ENCODE measurements around the gene CROCC2. TPM values are rescaled to one million over a fixed set of nuclear protein-coding genes. Genes with fewer than 3 reads are reported as not detected.

The CROCC2 gene
- total RNA-seq, 4 donors from 2014 or later, result 0.10 TPM; not detected in 3

GRCh38 chr2:240929364-240930095 lies 23.4 kb downstream of the CROCC2 start:
- 79 to 81% methylated on average over 7 to 10 of the region's 10 CpGs for WGBS, 2 donors
- intact Hi-C loops (cut with DNase I; ENCODE audit: low total_unique reads), result no loop called here
- H3K4me3 ChIP-seq (ENCODE audit: low read depth, poor library complexity, severe bottlenecking), result no peak overlapping the region
- DNase-seq (ENCODE audit: low spot score in 2 of 2), result peak in 1 of 2 donors; percentile 79
- no peak for TF ChIP-seq CTCF (IDR thresholded peaks at IDR 0.05)
- no peak for TF ChIP-seq POLR2A (IDR thresholded peaks at IDR 0.05)

GRCh38 chr2:240930096-240930630 lies 24.0 kb downstream of the CROCC2 start:
- intact Hi-C loops (cut with DNase I; ENCODE audit: low total_unique reads), result no loop called here
- no peak for TF ChIP-seq POLR2A (IDR thresholded peaks at IDR 0.05)
- TF ChIP-seq CTCF (IDR thresholded peaks at IDR 0.05), result no peak
- 82 to 94% methylated on average over 11 to 12 of the region's 12 CpGs for WGBS, 2 donors
- DNase-seq (ENCODE audit: low spot score in 2 of 2), result peak in 1 of 2 donors; percentile 82
- no peak overlapping the region for H3K4me3 ChIP-seq (ENCODE audit: low read depth, poor library complexity, severe bottlenecking)

GRCh38 chr2:240930631-240931318 lies 24.6 kb downstream of the CROCC2 start:
- intact Hi-C loops (cut with DNase I; ENCODE audit: low total_unique reads), result no loop called here
- H3K4me3 ChIP-seq (ENCODE audit: low read depth, poor library complexity, severe bottlenecking), result no peak overlapping the region
- TF ChIP-seq POLR2A (IDR thresholded peaks at IDR 0.05) (no peak), CTCF (IDR thresholded peaks at IDR 0.05) (no peak)
- DNase-seq (ENCODE audit: low spot score in 2 of 2), result peak in 1 of 2 donors; percentile 68
- WGBS, 2 donors, result 85 to 86% methylated on average over 8 to 18 of the region's 26 CpGs

- DNase-seq (ENCODE audit: low spot score in 2 of 2), result peak in 1 of 2 donors; percentile 80
- TF ChIP-seq POLR2A (IDR thresholded peaks at IDR 0.05) (no peak), CTCF (IDR thresholded peaks at IDR 0.05) (no peak)
- intact Hi-C loops (cut with DNase I; ENCODE audit: low total_unique reads), result no loop called here
- 83 to 88% methylated on average over 11 of the region's 11 CpGs for WGBS, 2 donors
- no peak overlapping the region for H3K4me3 ChIP-seq (ENCODE audit: low read depth, poor library complexity, severe bottlenecking)
These were observed 25.3 kb downstream of the CROCC2 start for GRCh38 chr2:240931319-240931949.

GRCh38 chr2:240932001-240932723 lies 26.0 kb downstream of the CROCC2 start:
- H3K4me3 ChIP-seq (ENCODE audit: low read depth, poor library complexity, severe bottlenecking), result no peak overlapping the region
- WGBS, 2 donors, result 86 to 88% methylated on average over 19 to 20 of the region's 21 CpGs
- peak in 1 of 2 donors; percentile 77 for DNase-seq (ENCODE audit: low spot score in 2 of 2)
- intact Hi-C loops (cut with DNase I; ENCODE audit: low total_unique reads), result no loop called here
- TF ChIP-seq CTCF (IDR thresholded peaks at IDR 0.05) (no peak), POLR2A (IDR thresholded peaks at IDR 0.05) (no peak)

Measured in lower leg skin (tissue), 4 donors.